ENCODE results near the gene PEDS1. TPM values are rescaled to one million over a fixed set of nuclear protein-coding genes. Genes with fewer than 3 reads are reported as not detected.
"Not testable (repeated sequence)": the region's sequence is repeated elsewhere in the genome, so short reads cannot be mapped to it uniquely, and the experiment has no call there.

The PEDS1 gene
- polyA plus RNA-seq, 1 donor, result 26.1 TPM

DNA sequence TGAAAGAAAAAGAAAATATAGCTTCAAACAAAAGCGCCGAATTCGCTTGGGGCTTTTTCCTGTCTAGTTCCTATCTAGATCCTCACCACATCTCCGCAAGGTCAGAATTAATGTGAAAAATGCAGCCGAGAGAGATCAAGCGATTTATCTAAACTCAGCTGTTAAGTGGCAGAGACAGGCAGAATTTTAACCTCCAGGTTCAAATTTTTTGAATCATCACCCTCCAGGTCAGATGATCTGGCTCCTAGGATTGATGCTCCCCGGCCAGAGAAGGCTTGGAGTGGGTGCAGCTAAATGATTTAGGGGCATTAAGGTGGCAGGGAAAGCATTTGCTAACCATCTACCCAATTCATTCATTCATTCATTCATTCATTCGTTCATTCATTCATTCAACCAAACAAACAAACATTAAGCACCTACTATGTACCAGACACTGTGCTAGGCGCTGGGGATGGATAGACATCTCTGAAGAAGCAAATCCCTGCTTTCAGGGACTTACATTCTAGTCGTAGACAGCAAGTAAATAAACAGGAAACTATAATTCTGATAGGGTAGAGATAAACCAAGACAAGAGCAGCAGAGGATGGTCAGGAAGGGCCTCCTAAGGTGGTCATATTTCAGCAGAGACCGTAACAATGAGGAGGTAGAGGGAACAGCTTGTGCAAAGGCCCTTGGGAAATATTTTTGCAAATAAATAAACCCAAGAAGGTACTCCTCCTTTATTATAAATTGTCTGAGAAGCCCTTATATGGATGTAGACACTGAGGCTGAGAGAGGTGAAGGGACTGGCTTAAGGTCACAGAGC is 39.9 kb downstream of the PEDS1 start:
- DNase-seq (ENCODE audit: low read depth), result no peak

GRCh38 chr20:50112512-50113419 is 40.8 kb downstream of the PEDS1 start, which contains the start of gene UBE2V1:
Gene UBE2V1, minus strand, starts transcription at chr20:50113150. Its CDS starts 22 bp downstream, at chr20:50113128.
- peak; percentile 39 for DNase-seq (ENCODE audit: low read depth)

DNA sequence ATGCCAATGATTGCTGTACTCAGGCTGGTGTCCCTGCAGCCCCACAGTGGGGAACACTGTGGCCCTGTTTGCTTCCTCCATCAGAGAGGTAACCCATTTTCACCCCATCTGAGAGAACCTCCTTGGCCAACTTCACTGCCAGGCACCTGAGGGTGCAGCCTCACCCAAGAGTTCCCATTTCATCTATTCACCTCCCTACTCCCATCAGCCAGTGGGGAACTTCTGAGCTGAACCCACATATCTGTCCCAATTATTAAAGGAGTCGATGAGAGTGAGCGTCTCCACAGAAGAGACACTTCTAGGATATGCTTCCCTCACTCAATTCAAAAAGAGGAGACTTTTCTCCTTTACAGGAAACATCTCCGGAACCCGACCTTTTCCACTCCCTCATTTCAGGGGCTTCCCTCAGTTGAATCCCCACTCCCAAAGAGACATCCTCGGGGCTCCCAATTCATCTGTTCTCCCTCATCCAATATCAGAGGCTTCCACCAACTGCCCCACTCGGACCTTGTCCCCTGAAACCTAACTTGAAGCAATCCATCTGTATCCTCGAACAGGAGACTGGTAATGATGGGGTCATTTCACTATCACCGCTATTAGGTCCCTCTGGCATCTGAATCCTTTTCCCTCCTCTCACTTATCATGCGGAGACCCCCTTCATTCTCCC is 41.6 kb downstream of the PEDS1 start:
- no peak for DNase-seq (ENCODE audit: low read depth)

- no peak for DNase-seq (ENCODE audit: low read depth)
Observed at GRCh38 chr20:50111120-50111828, 42.2 kb downstream of the PEDS1 start.

GRCh38 chr20:50110141-50111047 is 43.1 kb downstream of the PEDS1 start:
- DNase-seq (ENCODE audit: low read depth), result no peak

DNA sequence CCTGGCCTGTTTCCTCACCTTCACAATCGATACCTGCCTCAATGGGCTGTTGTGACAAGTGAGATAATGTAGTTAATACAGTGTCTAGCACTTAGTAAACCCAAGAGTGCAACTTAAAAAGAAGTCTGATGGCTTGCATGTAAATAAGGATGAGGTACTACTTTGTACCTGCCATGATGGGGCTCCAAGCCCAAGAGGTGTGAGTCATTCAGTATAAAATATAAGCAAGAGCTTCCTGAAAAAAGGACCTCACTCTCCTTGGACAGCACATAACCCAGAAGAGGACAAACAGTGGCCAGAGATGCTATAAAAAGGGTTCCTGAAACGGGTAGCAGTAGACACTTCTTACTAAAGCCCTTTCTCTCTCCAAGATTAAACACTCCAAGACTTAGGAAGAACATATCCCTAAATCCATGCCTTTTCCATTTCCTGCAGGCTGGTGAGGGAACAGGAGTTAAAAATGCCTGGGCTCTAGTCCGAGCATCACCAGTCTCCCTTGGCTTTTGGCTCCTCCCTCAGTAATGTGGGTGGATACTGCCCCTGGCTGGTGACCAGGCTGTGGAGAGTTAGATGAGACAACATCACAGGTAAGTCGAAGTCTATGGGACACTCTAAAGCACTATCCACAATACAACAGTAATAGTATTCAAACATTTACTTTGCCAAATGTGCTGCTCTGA is 44.8 kb downstream of the PEDS1 start:
- no peak for DNase-seq (ENCODE audit: low read depth)

- DNase-seq (ENCODE audit: low read depth), result no peak
Observed at GRCh38 chr20:50107796-50108331, 45.7 kb downstream of the PEDS1 start.

- DNase-seq (ENCODE audit: low read depth), result no peak
Observed at GRCh38 chr20:50107086-50107660, 46.4 kb downstream of the PEDS1 start.

DNA sequence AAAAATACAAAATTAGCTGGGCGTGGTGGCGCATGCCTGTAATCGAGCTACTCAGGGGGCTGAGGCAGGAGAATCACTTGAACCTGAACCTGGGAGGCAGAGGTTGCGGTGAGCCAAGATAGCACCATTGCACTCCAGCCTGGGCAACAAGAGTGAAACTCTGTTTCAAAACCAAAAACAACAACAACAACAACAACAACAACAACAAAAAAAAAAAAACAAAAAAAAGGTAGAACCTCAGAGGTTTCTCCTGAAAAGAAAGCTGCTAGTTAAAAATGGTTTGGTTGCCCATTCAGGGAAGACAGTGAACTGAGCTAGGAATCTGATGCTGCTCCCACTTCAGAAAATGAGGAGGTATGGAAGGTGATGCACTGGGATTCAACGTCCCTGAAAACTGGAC is 46.9 kb downstream of the PEDS1 start:
- DNase-seq (ENCODE audit: low read depth), result not testable (repeated sequence)

Other genes with a start within 250 kb of the PEDS1 start
- gene SPATA2, start 238.2 kb downstream of the PEDS1 start, polyA plus RNA-seq (ENCODE audit: insufficient read length), result 5.7 TPM
- 45.3 TPM for gene RNF114, start 217.3 kb downstream of the PEDS1 start, polyA plus RNA-seq (ENCODE audit: insufficient read length)
- 10.7 TPM for gene SNAI1, start 170.7 kb downstream of the PEDS1 start, polyA plus RNA-seq (ENCODE audit: insufficient read length)
- gene UBE2V1, start 40.6 kb downstream of the PEDS1 start, polyA plus RNA-seq (ENCODE audit: insufficient read length), result 110 TPM
- 7.6 TPM for gene CEBPB, start 37.1 kb upstream of the PEDS1 start, polyA plus RNA-seq (ENCODE audit: insufficient read length)

All from forelimb muscle (tissue), 1 donor.